GM19025 (cell line): ENCODE measurements around the gene LRP1B.

ENCODE experiments used
- ATAC-seq: cut with Tn5 transposase; IDR thresholded peaks from one replicate; pipeline ENCODE4 v1.9.1; 2021; ENCODE audit warnings: mild to moderate bottlenecking, low read depth, moderate library complexity; ENCODE audit not compliant: unreplicated experiment

The LRP1B gene

DNA sequence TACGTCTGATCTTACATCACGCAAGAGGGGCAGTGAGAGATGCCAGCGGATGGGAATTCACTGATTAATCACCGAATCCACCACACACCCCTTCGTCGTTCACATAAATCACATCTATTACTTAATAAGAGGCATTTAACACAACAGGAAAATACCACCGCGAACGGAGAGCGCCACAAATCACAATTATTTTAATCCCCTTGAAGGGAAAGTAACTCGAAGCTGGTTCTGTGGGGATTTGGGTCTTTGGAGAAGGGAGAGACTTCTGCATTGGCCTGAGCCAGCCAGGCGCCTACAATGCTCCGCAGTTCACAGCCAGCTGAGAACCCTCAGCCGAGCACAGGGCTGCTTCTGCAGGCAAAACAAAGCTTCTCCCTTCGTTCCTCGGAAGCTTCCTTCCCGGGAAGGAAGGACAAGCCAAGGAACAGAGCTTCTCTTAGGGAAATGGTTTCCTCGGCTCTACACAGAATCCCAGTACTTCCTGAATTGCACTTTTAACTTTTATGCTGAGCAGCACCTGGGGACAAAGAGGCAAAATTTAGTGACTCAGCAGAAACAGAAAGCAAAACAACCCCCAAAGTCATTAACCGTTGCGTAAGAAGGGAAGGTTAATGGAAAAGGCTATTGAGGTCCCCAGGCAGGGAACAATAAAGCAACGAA lies at the start of gene LRP1B:
LRP1B (minus strand) TSS at position 7 of the 660 bp plus-strand sequence. CDS start 287 bp downstream, outside the sequence.
- peak; percentile 68 for ATAC-seq

DNA sequence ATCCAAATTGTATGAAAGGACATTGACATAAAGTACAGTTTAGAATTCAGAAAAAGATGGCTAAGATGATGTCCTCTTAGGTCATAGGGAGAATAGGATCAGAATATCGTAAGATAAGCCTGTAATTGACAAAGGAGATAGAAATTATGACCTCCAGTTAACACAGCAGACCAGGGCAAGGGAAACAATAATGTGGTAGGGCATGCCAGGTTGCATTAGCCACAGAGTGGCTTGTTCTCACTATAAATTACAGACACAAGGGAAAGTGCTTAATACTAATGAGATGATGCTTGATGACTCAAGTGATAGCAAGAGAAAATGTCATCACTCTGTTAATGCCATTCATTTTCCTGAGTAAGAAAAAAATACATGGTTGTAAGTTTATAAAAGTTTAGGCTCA lies 48.9 kb upstream of the LRP1B start:
- no peak for ATAC-seq

GRCh38 chr2:142178604-142179003 lies 47.8 kb upstream of the LRP1B start:
- no peak for ATAC-seq

DNA sequence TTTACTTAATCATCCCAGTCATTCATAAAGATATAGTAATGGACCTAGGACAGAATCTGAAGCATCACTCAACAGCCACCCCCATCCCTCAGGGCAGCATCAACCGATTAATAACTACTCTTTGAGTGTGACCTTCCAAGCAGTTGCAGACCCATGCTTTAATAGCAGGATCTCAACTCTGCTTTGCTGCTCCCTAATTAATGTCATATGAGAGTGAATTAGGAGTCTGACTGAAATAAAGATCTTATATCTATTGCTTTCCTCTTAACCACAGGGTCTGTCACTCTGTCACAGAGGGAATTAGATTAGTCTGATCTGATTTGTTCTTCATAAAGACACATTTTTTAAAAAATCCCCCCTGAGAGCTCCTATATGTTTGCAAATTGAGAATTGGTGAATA lies 46.1 kb upstream of the LRP1B start:
- ATAC-seq: no peak

- no peak for ATAC-seq
Observed at GRCh38 chr2:142175813-142176338, 45.1 kb upstream of the LRP1B start.

DNA sequence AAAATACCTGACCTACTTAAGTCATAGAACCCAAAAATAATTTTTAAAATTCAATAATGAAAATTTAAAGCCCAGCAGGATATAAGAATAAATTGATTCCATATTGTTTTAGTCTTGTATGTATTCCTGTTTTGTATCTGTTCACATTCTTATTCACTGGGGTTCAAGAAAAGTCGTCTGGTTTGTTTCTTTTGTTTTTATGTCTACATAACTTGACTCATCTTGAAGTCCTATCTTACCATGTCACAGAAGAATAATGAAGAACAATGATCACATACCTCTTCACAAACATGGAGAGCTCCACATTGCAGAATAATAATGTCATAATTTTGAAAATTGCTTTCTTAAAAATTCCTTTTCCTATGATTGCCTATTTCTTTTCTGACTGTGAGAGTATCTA lies 43.4 kb upstream of the LRP1B start:
- ATAC-seq: no peak

DNA sequence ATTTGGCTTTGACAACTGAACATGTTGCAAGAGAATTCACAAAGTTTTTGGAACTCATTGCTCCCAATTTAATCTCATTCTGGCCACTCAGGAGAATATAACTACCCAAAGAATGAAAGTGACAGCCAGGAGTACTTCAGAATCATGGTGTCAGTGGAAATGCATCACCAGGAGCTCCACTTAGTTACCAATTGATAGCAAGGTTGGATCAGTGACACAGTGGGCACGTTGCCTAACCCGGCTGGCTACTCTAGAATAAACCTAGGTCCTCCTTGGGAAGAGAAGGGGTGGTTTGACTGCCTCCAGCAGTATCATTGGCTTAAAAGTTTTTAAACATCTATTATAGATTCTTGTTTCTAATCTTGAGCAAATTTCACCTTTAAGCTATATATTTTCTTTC lies 40.0 kb upstream of the LRP1B start:
- ATAC-seq: no peak

DNA sequence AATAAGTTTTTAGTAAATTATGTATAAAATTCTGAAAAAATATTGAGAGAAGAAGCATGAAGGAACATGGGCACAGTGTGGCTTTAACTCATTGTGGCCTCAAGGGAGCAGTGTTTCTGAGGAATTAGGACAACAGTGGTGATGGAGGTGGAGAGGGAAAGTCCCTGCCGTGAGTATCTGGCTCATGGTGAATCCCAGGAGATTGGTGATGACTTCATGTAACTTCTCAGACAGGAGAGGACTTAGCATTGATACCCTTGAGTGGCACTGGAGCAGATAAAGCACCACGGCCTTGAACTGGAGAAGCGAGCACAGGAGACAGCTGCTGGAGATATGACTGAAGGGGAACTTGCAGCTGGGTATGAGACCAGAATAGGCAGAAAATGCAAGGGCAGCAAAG lies 35.0 kb upstream of the LRP1B start:
- ATAC-seq: peak; percentile 88

- no peak for ATAC-seq
Observed at GRCh38 chr2:142153601-142154000, 22.8 kb upstream of the LRP1B start.

- ATAC-seq: no peak
Observed at GRCh38 chr2:142150453-142150852, 19.6 kb upstream of the LRP1B start.

- no peak for ATAC-seq
Observed at GRCh38 chr2:142144547-142144946, 13.7 kb upstream of the LRP1B start.

- ATAC-seq: no peak
Observed at GRCh38 chr2:142142595-142142994, 11.8 kb upstream of the LRP1B start.

- no peak for ATAC-seq
Observed at GRCh38 chr2:142140434-142140845, 9.6 kb upstream of the LRP1B start.

DNA sequence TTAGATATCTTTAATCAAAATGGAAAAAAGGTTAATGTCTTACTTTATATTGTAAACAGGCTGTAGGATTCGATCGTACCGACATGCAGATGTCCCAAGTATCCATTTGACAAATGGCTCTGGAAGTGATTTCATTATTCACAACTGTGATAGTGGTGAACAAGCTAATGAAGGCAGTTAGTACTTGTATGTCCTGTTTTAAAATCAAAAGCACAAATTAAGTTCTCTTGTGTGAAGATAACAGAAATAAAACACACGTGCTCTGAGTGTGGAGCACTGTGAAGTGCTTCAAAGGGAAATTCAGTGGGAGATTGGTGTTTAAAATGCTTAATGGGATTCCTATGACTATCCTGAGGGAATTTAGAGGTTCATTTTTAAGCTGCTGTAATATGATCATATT lies 8.6 kb upstream of the LRP1B start:
- no peak for ATAC-seq

DNA sequence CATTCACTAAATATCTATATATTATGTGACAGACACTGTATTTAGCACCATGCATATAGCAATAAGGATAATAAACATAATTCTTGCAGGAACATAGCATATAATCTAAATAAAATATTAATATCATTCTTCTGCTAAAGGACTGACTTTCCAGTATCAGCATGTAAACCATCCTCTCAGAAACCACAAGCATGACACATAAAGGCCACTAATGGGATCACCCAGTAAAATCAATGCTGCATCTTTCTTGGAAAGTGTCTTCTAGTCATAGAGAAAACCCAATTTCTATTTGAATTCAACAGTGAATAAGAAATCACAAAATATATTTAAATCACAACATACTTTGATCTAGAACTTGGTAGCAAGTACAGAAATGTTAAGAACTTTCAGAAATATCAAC lies 5.8 kb upstream of the LRP1B start:
- no peak for ATAC-seq

DNA sequence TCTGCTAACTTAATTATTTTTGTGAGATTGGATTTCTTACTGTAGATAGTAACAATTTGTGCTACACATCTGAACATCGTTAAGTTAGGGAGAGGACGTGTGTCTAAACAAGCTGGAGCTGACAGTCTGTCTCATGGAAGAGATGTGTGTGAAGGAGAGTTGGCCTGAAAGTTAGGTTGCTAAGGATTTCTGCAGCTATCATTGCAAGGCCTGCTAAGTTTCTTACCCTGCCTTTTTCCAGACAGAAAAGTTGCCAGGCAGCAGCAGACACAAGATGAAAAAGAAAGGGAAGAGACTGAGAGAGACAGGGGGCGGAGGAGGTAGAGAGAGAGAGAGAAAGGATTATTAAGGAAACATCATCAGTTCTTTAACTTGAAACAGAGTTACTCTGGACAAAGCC lies 4.1 kb upstream of the LRP1B start:
- ATAC-seq: no peak

DNA sequence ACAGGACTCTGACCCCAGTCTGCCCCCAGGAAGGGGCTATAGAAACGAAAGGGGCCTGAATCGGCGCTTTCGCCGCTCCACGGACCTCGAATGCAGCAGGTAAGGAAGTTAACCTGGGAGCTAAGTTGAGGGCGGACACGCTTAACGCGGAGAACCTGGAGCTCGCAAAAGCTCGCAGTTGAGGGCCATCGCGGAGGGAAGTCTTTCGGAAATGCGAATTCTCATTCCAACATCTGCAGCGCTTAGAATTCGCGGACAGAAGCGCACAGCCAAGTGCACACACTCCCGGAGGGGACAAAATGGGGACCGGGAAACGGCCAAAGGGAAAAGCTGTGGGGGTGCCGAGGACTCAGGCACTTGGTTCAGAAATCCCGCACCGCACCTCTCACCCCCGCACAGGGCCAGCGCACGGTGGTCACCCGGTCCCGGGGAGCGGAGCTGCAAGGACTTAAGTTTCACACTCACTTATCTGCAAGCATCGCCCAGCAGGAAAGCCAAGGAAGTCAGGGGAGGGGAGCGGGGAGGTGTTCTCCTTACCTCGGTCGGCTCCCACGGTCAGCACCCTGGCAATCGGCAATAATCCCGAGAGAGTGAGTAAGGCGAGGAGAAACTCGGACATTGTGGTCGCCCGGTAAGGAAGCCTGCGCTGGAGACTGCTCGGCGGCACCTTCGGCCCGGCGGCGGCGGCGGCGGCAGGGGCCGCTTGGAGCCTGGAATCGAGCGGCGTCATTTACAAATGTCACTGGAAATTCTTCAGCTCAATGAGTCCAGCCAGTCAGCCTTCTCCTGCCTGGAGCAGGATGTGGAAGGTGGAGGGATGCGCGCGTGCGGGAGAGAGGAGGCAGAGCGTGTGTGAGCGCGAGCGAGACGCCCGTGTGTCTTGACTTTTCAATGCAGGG lies 456 bp downstream of the LRP1B start:
- peak; percentile 28 for ATAC-seq

GRCh38 chr2:142128105-142128504 lies 2.7 kb downstream of the LRP1B start:
- no peak for ATAC-seq

DNA sequence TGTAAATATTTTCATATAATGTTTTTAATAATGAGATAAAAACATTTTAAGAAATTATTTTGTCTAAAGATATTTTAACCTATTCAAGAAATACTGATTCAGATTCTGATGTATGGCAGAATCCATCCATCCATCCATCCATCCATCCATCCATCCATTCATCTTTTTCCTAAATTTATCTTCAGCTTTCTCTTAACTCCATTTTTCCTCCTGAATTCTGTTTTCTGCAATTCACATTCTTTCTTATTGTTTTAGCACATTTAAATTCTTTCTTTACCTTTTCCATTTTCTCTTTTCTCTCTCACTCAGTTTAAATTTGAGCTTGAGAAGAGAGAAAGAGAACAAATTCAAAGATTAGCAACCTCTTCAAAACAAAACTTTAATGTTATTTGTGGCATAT lies 3.6 kb downstream of the LRP1B start:
- ATAC-seq: no peak

DNA sequence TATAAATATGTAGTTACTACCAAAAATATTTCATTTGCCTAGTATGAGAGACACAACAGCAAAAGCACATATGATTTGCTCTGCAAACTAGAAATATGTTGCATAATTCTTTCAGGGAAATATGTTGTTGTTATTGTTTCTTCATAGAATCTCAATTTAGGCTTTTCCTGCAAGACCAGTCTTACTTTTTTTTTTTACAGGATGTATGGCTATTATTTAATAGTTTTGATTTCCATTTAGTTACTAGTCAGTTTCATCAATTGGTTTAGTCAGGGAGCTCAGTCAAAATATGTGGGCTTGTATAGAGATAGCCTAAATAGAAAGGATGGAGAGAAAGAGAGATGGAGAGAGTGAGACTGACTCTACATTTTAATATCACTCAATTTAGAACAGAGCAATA lies 6.1 kb downstream of the LRP1B start:
- no peak for ATAC-seq

- no peak for ATAC-seq
Observed at GRCh38 chr2:142119347-142119746, 11.5 kb downstream of the LRP1B start.

DNA sequence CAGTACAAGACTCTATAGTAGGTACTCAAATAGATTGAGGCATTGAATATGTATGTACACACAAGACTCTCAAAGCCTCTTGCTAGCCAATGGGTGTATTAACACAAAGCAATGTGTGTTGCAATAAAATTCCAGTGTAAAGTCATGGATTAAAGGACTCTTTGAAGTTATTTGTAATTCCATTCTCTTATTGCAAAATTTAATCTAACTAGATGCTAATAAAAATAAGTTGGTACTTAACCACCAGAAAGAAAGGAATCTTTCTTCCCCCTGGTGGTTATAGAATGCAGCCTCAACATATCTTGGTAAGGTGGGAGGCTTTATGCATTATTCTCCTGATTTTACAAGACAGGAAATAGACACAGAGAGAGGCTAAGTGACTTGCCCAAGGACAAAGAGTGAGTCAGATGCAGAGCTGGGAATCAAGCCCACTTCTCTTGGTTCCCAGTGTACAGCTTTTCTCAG lies 18.0 kb downstream of the LRP1B start:
- no peak for ATAC-seq
